NCI-H146 treated with DMSO at 0.1 percent for 48 hours (cell line): ENCODE measurements around the gene ADAM12.
A peak's percentile ranks its signal among the peaks of the same experiment; 100 is the strongest.
"Not testable (repeated sequence)": the region's sequence is repeated elsewhere in the genome, so short reads cannot be mapped to it uniquely, and the experiment has no call there.

ENCODE experiments used
- DNase-seq: peaks from one replicate; lab custom pipeline; 2025; ENCODE audit not compliant: unreplicated experiment; lab: John Stamatoyannopoulos, UW

The ADAM12 gene

DNA sequence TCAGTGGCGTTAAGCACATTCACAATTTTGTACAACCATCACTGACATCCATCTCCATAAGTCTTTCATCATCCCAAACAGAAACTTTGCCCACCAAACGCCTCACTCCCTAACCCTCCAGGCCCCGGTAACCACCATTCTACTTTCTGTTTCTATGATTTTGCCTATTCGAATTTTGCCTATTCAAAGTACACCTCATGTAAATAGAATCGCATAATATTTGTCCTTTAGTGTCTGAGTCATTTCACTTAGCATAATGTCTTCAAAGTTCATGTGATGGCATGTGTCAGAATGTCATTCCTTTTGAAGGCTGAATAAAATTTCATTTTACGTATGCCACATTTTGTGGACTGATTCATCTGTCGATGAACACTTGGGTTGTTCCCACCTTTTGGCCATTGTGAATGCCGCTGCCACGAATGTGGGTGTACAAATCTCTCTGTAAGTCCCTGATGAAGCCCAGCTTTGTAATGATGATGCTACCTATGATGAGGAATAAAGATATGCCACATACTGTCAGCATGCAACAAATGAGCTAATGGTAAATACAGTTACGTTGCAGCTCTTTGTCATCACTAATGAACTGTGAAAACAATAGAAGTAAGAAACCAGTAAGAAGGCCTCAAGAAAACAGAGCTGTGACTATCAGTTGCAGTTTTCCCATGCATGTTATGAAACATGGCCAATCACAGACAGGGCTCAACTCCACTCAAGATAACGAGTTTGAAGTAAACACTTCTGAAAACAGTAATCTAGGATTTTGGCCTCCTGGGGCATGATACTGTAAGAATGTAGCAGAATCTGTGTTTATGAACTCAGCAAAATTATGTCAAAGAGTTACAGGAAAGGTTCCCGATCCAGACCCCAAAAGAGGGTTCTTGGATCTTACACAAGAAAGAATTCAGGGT, 120.0 kb downstream of the ADAM12 start:
- no peak for DNase-seq

- no peak for DNase-seq
These were observed 123.9 kb downstream of the ADAM12 start for GRCh38 chr10:126264102-126265018.

GRCh38 chr10:126263006-126263676, 125.1 kb downstream of the ADAM12 start:
- no peak for DNase-seq

DNA sequence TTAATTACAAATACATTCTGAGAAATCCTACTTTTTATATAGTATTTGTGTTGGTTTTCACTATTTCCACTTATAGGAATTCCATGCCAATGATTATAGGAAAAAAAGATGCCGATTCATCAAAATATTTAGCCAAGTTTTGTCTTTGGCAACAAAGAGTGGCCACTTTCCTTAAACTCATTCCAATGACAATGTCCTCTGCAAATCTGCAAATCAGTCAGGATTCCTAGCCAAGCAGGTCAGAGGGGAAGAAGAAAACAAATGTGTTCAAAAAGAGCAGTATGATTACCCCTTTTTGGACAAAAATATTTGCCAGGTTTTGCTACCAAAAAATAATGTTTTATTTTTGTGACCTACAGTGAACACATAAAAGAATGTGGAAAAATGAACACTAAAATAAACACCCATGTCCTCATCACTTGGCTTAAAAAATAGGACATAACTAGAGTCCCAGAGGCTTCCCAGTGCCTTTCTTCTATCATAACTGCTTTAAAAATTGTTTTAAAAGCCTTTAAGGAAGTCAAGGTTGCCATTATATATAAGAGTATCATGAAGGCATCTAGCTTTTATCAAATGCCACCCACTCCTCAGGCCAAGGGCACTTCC, 125.9 kb downstream of the ADAM12 start:
- DNase-seq, result no peak

DNA sequence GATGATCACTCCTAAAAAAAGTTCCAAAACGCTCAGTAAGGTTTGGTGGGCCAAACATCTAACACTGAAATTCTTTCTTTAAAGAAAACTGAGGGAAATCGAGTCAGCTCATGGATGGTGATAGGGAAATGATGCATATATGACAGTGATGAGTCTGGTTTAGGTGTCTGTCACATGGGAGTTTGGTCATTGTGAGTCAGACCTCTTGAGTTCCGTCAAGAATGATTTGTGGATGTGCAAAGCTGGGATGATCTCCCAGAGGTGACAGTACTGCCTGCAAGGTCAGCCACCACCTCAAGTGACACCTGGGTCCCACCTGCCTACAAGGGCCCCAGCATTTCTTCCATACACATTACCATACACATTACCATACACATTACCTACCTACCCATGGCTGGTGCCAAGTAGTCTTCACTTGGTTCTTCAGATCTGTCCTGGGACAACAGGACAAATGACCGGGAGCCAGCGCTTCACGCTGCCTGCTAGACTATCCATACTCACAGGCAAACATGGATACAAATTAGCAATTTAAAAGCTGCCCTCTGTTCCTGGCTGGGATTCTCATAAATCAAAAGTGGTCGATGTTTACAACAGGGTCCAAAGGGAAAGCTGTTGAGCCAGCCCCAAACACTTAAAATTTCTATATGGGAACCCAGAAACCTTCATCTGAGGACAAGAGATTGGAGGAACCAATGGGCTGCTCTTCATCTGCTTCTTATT, 128.4 kb downstream of the ADAM12 start:
- no peak for DNase-seq

GRCh38 chr10:126256864-126257263, 131.4 kb downstream of the ADAM12 start:
- DNase-seq, result peak; percentile 2

GRCh38 chr10:126255313-126255712, 133.0 kb downstream of the ADAM12 start:
- DNase-seq, result no peak

DNA sequence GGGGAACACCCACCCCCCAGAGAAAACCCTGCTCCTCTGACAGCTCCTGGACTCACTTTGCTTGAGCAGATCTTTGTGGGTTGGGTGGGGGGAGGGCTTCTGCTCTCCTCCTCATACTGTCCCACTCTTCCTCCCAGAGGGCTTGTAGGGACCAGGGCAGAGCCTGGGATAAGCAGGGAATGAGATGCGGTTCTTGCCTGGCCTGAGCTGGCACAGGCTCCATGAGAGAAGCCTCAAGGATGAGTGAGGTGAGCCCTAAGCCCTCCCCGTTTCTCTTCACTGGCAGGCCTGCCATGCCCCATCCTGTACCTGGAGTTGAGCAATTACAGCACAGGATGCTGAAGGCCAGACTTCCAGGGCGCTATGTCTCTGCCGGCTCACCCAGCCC, 134.7 kb downstream of the ADAM12 start:
- DNase-seq, result no peak

- no peak for DNase-seq
These were observed 135.2 kb downstream of the ADAM12 start for GRCh38 chr10:126252884-126253610.

DNA sequence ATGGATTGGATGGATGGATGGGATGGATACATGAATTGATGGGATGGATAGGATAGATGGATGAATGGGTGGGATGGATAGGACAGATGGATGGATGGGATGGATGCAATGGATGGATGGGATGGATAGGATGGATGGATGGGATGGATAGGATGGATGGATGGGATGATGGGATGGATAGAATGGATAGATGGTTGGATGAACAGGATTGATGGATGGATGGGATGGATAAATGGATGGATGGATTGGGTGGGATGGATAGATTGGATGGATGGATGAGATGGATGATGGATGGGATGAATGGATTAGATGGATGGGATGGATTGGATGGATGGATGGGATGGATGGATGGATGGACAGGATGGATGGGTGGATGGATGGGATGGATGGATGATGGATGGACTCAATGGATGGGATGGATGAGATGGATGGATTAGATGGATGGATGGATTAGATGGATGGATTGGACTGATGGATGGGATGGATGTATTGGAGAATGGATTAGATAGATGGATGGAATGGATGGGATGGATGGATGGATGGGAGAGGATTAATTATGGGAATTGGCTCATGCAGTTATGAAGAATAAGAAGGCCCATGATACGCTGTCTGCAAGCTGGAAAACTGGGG, 136.4 kb downstream of the ADAM12 start:
- no peak for DNase-seq

GRCh38 chr10:126250527-126251310, 137.6 kb downstream of the ADAM12 start:
- DNase-seq, result no peak

DNA sequence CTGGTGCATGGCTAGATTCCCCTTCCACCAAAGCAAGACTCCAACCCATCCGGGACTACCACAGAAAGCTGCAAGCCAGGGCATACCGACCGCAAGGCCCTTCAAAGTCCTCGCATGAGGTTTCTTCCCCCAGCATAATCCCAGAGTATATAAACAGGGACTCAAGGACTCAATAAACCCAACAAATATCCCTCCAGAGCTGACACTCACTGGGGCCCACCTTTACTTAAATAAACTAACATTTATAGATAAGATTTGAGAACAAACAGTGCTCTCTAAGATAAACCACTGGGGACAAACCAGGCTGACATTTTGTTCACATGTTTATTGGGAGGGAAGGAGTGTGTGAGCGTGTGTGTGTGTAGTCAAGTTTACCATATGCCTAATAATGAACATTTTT, 138.2 kb downstream of the ADAM12 start:
- DNase-seq, result no peak

GRCh38 chr10:126247446-126247975, 140.8 kb downstream of the ADAM12 start:
- DNase-seq, result no peak

DNA sequence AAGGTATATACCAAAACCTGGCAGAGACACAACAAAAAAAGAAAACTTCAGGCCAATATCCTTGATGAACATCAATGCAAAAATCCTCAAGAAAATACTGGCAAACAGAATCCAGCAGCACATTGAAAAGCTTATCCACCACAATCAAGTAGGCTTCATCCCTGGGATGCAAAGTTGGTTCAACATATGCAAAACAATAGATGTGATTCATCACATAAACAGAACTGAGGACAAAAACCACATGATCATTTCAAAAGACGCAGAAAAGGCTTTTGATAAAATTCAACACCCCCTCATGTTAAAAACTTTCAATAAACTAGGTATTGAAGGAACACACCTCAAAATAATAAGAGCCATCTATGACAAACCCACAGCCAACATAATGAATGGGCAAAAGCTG, 141.9 kb downstream of the ADAM12 start:
- not testable (repeated sequence) for DNase-seq

- DNase-seq, result no peak
These were observed 142.8 kb downstream of the ADAM12 start for GRCh38 chr10:126245501-126245900.

DNA sequence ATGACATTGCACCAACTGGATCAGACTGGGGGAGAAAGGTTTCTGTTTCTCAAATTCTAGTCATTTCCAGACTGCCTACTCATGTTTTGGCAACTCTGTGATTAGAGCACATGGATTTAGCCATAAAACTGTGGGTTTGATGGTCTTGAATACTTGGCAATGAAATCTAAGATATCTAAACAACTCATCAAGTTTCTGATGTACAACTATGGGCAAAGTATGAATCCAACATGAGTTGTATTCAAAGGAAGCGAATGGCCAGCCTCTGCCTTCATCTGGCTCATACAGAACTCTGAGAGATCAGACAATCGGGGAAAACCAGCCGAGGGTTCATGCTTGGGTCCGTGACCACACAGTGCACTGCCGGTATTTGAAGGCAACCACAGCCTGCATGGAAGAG, 144.3 kb downstream of the ADAM12 start:
- DNase-seq, result no peak

GRCh38 chr10:126243306-126243705, 145.0 kb downstream of the ADAM12 start:
- DNase-seq, result no peak
